GM19240 (cell line): Measurements from ENCODE around the gene FAM163B.
"Not testable (repeated sequence)": the region's sequence is repeated elsewhere in the genome, so short reads cannot be mapped to it uniquely, and the experiment has no call there.

ENCODE experiments used
- DNase-seq: peaks from one replicate; pipeline ENCODE4 v3.0.0; 2011; ENCODE audit warnings: low spot score; ENCODE audit not compliant: insufficient read length

FAM163B gene

DNA sequence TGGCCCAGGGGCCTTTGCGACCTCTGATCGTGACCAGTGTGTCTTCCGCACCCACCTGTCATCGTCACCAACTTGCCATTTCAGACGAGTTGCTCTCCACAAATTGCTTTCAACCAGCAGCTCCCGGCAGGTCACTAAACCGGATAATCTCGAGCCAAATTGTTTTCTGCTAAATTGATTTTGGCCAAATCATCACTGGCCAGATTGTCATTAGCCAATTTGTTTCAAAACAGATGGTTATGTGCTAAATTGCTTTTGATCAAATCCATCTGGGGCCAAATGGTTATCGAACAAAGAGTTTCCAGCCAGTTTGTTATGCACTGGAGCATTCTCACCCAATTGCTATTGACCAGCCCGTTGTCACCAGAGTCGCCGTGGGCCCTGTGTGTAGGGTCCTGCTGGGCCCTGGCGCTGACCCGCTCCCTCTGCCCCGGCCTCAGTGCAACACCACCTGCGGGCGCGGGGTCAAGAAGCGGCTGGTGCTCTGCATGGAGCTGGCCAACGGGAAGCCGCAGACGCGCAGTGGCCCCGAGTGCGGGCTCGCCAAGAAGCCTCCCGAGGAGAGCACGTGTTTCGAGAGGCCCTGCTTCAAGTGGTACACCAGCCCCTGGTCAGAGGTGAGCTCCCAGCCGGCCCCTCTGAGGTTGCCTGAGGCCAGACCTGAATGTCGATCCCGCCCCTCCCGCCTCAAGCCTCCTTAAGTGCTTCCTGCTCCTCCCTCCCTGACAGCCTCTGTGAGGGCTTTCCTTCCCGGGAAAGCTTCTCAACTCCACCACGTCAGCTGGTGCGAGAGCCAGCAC is 39.1 kb downstream of the FAM163B start:
- DNase-seq = no peak

DNA sequence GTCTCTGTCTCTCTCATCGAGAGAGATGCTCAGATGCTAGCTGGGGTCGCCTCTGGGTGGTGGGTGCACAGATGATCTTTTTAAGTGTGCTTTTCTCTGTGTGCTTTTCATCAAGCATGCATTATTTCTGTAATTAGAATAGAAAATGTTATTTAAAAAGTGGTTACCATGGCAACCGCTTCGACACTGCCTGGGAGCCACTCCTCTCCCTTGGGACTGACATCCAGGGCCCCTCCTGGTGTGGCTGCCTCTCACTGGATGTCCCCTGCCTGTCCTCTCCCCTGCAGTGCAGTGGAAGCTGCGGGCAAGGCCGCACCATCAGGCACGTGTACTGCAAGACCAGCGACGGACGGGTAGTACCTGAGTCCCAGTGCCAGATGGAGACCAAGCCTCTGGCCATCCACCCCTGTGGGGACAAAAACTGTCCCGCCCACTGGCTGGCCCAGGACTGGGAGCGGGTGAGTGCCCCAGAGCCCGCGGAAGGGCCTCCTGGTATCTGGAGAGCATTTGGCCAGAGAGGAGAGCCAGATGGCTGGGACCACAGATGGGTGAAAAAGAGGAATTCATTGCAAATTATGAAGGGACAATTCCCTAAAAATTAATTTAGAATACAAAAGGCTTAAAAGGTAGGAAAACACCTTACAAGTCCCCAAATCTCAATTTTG is 39.9 kb downstream of the FAM163B start:
- no peak for DNase-seq

DNA sequence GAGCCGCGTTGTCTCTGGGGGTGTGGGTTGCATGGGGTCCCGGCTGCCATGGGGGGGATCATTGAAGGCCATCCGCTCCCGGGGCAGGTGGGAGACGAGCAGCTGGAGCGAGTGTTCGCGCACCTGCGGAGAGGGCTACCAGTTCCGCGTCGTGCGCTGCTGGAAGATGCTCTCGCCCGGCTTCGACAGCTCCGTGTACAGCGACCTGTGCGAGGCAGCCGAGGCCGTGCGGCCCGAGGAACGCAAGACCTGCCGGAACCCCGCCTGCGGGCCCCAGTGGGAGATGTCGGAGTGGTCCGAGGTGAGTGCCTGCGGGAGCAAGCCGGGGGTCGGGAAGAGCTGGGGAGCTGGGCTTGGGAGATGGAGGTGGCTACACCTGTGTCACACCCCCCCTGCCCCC is 41.0 kb downstream of the FAM163B start:
- DNase-seq = no peak

- no peak for DNase-seq
Measured at GRCh38 chr9:133566817-133567216, 42.4 kb downstream of the FAM163B start.

DNA sequence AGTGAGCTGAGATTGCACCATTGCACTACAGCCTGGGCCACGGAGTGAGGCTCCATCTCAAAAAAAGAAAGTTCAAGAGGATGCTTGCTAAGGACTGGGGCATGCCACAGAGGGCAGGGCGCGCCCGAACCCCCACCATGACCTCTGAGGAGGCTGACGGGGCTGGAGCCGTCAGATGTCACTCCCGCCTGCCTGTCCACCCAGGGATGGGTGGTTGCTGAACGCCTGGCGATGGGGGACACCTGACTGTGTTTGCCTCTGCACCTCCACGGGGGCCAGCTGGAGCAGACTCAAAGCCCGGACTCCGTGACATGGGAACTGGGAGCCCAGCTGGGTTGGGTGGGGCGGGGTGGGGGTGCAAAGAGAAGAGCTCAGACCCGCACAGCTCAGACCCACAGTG is 42.8 kb downstream of the FAM163B start:
- no peak for DNase-seq

- no peak for DNase-seq
Measured at GRCh38 chr9:133564451-133565116, 44.6 kb downstream of the FAM163B start.

DNA sequence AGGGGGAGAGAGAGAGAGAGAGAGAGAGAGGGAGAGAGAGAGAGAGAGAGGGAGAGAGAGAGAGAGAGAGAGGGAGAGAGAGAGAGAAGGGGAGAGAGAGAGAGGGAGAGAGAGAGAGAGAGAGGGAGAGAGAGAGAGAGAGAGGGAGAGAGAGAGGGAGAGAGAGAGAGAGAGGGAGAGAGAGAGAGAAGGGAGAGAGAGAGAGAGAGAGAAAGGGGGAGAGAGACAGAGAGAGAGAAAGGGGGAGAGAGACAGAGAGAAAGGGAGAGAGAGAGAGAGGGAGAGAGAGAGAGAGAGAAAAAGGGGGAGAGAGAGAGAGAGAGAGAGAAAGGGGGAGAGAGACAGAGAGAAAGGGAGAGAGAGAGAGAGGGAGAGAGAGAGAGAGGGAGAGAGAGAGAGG is 45.4 kb downstream of the FAM163B start:
- DNase-seq = not testable (repeated sequence)

- DNase-seq = no peak
Measured at GRCh38 chr9:133563291-133563796, 45.8 kb downstream of the FAM163B start.

DNA sequence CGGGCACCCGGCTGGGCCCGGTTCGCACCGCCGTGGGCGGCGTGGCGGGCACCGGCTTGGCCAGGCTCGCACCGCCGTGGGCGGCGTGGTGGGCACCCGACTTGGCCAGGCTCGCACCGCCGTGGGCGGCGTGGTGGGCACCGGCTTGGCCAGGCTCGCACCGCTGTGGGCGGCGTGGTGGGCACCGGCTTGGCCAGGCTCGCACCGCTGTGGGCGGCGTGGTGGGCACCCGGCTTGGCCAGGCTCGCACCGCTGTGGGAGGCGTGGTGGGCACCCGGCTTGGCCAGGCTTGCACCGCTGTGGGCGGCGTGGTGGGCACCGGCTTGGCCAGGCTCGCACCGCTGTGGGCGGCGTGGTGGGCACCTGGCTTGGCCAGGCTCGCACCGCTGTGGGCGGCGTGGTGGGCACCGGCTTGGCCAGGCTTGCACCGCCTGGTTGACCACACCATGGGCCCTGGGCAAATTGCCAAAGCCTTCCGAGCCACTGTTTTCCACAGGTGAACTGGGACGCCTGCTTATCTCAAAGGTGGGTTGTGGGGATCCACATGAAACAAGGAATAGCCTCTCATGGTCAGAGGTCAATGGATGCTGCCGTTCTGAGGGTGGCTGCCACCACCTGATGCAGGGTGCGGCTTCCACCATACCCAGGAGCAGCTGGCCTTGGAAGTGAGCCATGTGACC is 46.4 kb downstream of the FAM163B start:
- no peak for DNase-seq

DNA sequence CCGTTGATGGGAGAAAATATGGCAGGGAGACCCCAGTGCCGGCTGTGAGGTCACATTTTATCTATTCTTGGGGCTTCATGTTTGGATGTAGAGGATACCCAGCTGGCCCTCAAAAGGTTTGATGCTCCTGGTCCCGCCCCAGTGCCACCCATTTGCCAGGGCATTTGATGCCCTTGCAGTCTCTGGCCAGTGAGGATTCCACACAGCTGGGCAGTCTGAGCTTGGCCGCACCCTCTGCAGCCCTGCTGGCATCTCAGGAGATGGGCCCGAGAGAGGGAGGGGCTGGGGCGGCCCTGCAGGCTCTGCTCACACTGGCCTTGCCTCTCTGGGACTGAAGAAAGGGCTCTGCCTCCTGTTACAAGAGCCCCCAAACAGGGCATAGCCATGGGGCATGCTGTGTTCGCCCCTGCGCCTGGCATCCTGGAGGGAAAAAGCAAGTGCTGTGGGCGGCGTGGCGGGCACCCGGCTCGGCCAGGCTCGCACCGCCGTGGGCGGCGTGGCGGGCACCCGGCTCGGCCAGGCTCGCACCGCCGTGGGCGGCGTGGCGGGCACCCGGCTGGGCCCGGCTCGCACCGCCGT is 47.1 kb downstream of the FAM163B start:
- no peak for DNase-seq

- no peak for DNase-seq
Measured at GRCh38 chr9:133560944-133561343, 48.2 kb downstream of the FAM163B start.

DNA sequence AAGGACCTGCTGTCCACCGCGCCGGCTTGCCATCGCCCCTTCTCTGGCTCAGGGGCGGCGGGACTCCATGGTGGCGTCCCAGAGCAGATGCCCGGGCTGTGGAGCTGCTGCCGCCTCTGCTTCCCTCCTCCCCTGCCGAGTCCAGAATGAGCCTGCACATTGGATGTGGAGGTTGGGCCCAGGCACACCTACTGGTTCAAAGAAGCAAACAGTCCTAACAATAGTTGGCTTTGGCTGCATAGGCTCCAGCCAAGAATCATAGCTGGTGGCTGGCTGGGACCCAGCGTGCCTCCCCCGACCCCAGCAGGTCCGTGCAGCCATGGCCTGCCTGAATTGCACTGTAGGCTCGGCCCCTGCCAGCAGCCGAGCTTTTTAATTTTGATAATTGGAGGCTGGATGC is 48.9 kb downstream of the FAM163B start:
- no peak for DNase-seq

GRCh38 chr9:133558191-133559126 is 50.7 kb downstream of the FAM163B start:
- peak; percentile 85 for DNase-seq

DNA sequence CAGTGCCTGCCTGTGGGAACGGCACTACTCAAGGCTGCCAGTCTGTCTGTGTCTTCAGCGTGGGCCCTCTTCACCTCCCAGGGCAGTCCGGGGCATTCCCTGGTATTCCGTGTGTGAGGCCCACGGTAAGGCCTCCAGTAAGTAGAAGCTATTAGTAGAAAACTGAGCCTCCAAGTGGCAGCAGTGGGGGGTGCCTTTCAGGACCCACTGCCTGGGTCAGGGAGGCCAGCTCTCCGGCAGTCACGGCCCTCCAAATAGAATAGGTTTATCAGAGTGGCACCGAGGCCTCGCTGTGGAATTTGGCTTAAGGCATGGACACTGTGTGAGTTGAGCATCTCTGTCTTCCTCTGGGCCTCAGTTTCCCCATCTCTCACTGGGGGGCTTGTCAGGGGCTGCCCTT is 51.6 kb downstream of the FAM163B start:
- DNase-seq = no peak

GRCh38 chr9:133556354-133556753 is 52.8 kb downstream of the FAM163B start:
- no peak for DNase-seq

DNA sequence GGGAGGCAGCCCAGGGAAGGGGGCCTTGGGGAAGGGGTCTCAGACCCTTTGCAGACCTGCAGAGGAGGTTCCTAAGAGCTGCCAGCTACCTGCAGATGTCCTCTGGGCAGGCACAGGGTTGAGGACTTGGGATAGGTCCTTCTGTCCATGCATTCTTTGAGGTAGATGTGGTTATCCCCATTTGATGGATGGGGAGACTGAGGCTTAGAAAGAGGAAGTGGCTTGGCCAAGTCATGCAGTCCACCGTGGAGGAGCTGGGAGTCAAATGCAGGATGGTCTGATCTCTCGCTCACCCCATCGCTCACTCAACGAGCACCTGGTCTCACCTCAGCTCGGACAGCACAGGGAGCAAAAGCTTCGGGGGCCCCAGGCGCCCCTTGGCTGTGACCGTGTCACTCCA is 54.5 kb downstream of the FAM163B start:
- no peak for DNase-seq

GRCh38 chr9:133553973-133554713 is 55.0 kb downstream of the FAM163B start:
- DNase-seq = no peak

GRCh38 chr9:133553123-133553522 is 56.1 kb downstream of the FAM163B start:
- DNase-seq = no peak

DNA sequence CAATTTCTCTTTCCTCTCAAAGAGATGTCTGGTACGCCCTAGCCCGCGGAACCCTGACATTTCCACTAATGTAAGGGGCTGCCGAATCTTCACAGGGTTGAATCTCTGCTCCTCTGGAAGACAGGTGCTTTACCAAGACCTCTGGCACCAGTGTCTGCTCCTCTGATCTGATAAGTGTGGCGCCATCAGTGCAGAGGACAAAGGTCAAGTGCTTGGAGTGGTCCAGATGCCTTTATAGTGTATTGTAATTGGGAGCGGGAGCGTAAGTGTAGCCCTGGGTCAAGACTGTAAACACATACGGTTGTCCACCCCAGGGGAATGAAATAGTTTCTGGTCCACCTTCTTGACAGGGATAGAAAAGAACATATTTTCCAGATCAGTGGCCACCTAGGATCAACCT is 57.0 kb downstream of the FAM163B start:
- no peak for DNase-seq

GRCh38 chr9:133551446-133551845 is 57.7 kb downstream of the FAM163B start:
- no peak for DNase-seq
